GM12878 (cell line): ENCODE measurements around the gene CPT1C. TPM values are rescaled to one million over a fixed set of nuclear protein-coding genes. Genes with fewer than 3 reads are reported as not detected.

ENCODE experiments used
- ATAC-seq: fragments of 200-7000 bp; cut with Tn5 transposase; 3 replicates; pipeline ENCODE4 v1.9.1; 2020; ENCODE audit warnings: mild to moderate bottlenecking, moderate library complexity
- BruUV-seq: library from RNA; stranded (reverse); fragments of 400-500 nt; replicated peaks from 2 replicates; lab custom pipeline; 2021; lab: Mats Ljungman, UMichigan
- CTCF ChIA-PET: fragments of 300-600 bp; sonication (Branson Sonifier 250); formaldehyde crosslinking; extraction: SDS; loops from one replicate; lab custom pipeline; 2021; ENCODE audit warnings: inconsistent platforms; lab: Yijun Ruan, JAX
- POLR2A ChIA-PET: fragments of 350-600 bp; formaldehyde crosslinking; extraction: SDS; loops from one replicate; lab custom pipeline; 2021; ENCODE audit warnings: inconsistent platforms; lab: Charles Lee
- RAD21 ChIA-PET: fragments of 300-600 bp; sonication (Branson Sonifier 250); formaldehyde crosslinking; loops from one replicate; lab custom pipeline; 2023; ENCODE audit warnings: antibody characterized with exemption; ENCODE audit not compliant: unreplicated experiment; lab: Charles Lee
- SMC1A ChIA-PET: fragments of 300-600 bp; sonication (Branson Sonifier 250); formaldehyde crosslinking; loops from one replicate; lab custom pipeline; 2023; ENCODE audit not compliant: unreplicated experiment, uncharacterized antibody; lab: Charles Lee
- DNase-seq: peaks from one replicate; pipeline ENCODE4 v3.0.0-alpha.2; 2011; ENCODE audit warnings: low read depth, low spot score
- FAIRE-seq: peaks from 3 replicates; lab custom pipeline; 2011; peaks lifted over from hg19 to GRCh38; lab: Jason Lieb, UNC
- H2AFZ ChIP-seq: 2 replicates; pipeline ENCODE4 v1.6.0; 2011; ENCODE audit warnings: low read depth, low read length, control low read depth; ENCODE audit not compliant: control insufficient read depth
- H3K27ac ChIP-seq: 2 replicates; pipeline ENCODE4 v1.5.1; 2011; ENCODE audit warnings: control low read depth; ENCODE audit not compliant: control insufficient read depth, insufficient read depth
- H3K27me3 ChIP-seq, 2 experiments: replicated peaks in 1 of 2; 2 replicates each; pipeline versions ENCODE4 v1.6.0 to v1.6.1; 2011; ENCODE audit warnings: low read length in 1 of 2; ENCODE audit not compliant: control insufficient read depth in 2 of 2, insufficient read depth in 2 of 2
- H3K36me3 ChIP-seq, 2 experiments: 2 replicates each; pipeline ENCODE4 v1.5.1; 2011; ENCODE audit warnings: low read length in 1 of 2; ENCODE audit not compliant: control insufficient read depth in 2 of 2, insufficient read depth in 2 of 2
- H3K4me1 ChIP-seq: 2 replicates; pipeline ENCODE4 v1.6.1; 2011; ENCODE audit warnings: mild to moderate bottlenecking, low read length, moderate library complexity, mixed read lengths; ENCODE audit not compliant: control insufficient read depth, insufficient read depth
- H3K4me2 ChIP-seq: 2 replicates; pipeline ENCODE4 v1.6.0; 2011; ENCODE audit warnings: control low read depth; ENCODE audit not compliant: control insufficient read depth, insufficient read depth
- H3K4me3 ChIP-seq: fragments of 200-600 bp; sonication (generic); 2 replicates; pipeline ENCODE4 v1.5.1; 2016
- H3K79me2 ChIP-seq: 2 replicates; pipeline ENCODE4 v1.6.0; 2011; ENCODE audit warnings: low read length; ENCODE audit not compliant: control insufficient read depth, insufficient read depth
- H3K9ac ChIP-seq: 2 replicates; pipeline ENCODE4 v1.8.0; 2011; ENCODE audit warnings: low read length, control low read depth, mixed read lengths; ENCODE audit not compliant: control insufficient read depth, insufficient read depth
- H3K9me3 ChIP-seq: replicated peaks from 3 replicates; pipeline ENCODE4 v1.5.1; 2011; ENCODE audit warnings: mild to moderate bottlenecking, low read length; ENCODE audit not compliant: control insufficient read depth, insufficient read depth
- H4K20me1 ChIP-seq: 2 replicates; pipeline ENCODE4 v1.6.0; 2011; ENCODE audit not compliant: control insufficient read depth, insufficient read depth
- CHD2 ChIP-seq: IDR thresholded peaks from 2 replicates; pipeline ENCODE4 v1.6.1; 2011; ENCODE audit warnings: low read depth, low read length, improper control_type of control experiment, borderline replicate concordance
- DPF2 ChIP-seq: fragments of 450-650 bp; IDR thresholded peaks from 2 replicates; pipeline ENCODE4 v1.6.1; 2017; ENCODE audit warnings: mild to moderate bottlenecking
- E2F8 ChIP-seq: fragments of 450-650 bp; IDR thresholded peaks from 2 replicates; pipeline ENCODE4 v1.6.1; 2018; ENCODE audit warnings: mild to moderate bottlenecking, low read depth, moderate library complexity; ENCODE audit not compliant: partially characterized antibody
- ELK1 ChIP-seq: IDR thresholded peaks from 2 replicates; pipeline ENCODE4 v1.6.1; 2012; ENCODE audit warnings: low read depth, low read length, improper control_type of control experiment
- HDAC6 ChIP-seq: fragments of 200-600 bp; sonication (generic); IDR thresholded peaks from one replicate; pipeline ENCODE4 v1.8.0; 2017; ENCODE audit warnings: antibody characterized with exemption; ENCODE audit not compliant: unreplicated experiment
- IRF3 ChIP-seq: fragments of 450-650 bp; IDR thresholded peaks from 2 replicates; pipeline ENCODE4 v1.6.1; 2014; ENCODE audit warnings: mild to moderate bottlenecking
- LARP7 ChIP-seq: fragments of 450-650 bp; IDR thresholded peaks from 2 replicates; pipeline ENCODE4 v1.6.1; 2017; ENCODE audit warnings: mild to moderate bottlenecking
- NFYB ChIP-seq: IDR thresholded peaks from 2 replicates; pipeline ENCODE4 v1.6.1; 2011; ENCODE audit warnings: low read depth, mild to moderate bottlenecking, low read length, improper control_type of control experiment, moderate library complexity; ENCODE audit not compliant: insufficient read depth
- RBBP5 ChIP-seq: fragments of 200-600 bp; sonication (generic); conservative IDR thresholded peaks from 2 replicates; pipeline ENCODE4 v1.6.1; 2016
- REST ChIP-seq: IDR thresholded peaks from 2 replicates; pipeline ENCODE4 v1.6.1; 2012; ENCODE audit warnings: mild to moderate bottlenecking, low read depth, low read length
- SMC3 ChIP-seq: IDR thresholded peaks from 2 replicates; pipeline ENCODE4 v1.6.1; 2011; ENCODE audit warnings: low read length, improper control_type of control experiment, borderline replicate concordance
- TCF12 ChIP-seq: IDR thresholded peaks from 2 replicates; pipeline ENCODE4 v1.6.1; 2011; ENCODE audit warnings: low read depth, mild to moderate bottlenecking, low read length
- WGBS: methylation state at CpG from one replicate; pipeline ENCODE4 v1.1.6; 2016; ENCODE audit warnings: low lambda C conversion rate; ENCODE audit not compliant: insufficient replicate concordance, insufficient coverage; ENCODE audit errors: missing lambda C conversion rate; 5-methylcytosine and 5-hydroxymethylcytosine counted together
- in situ Hi-C: fragments of 300-500 bp; cut with MboI; formaldehyde crosslinking; loops from 9 replicates; pipeline ENCODE4 v1.14.3; 2018; ENCODE audit warnings: mixed read lengths
- intact Hi-C: fragments of 100-400 bp; cut with micrococcal nuclease; formaldehyde crosslinking; loops from one replicate; pipeline ENCODE4 v1.14.2; 2022; ENCODE audit not compliant: unreplicated experiment
- polyA plus RNA-seq, 11 experiments: library from polyadenylated mRNA; depleted of rRNA in 4 of 11; unstranded in 6 of 11; stranded (reverse) in 5 of 11; fragments of >200 nt; fragmentation: Nextera tagmentation in 4 of 11; fragmentation: Illumina TruSeq in 1 of 11; extraction: Ambion mirVana in 4 of 11; extraction: Trizol in 1 of 11; gene quantifications; 1 replicate in 1 of 11; 2 replicates in 10 of 11; pipeline versions ENCODE4 v1.2.1 to v1.2.3, GENCODE V29; 2011 to 2016; ENCODE audit warnings: inconsistent platforms in 2 of 11, missing spikeins in 2 of 11, low read depth in 1 of 11
- total RNA-seq, 4 experiments: library from RNA; depleted of rRNA in 3 of 4; stranded (reverse); fragments of >200 nt in 3 of 4; fragmentation: Illumina TruSeq in 1 of 4; extraction: Trizol in 1 of 4; gene quantifications; 2 replicates each; pipeline versions ENCODE4 v1.2.1 to v1.2.3, GENCODE V29; 2013 to 2021

CPT1C gene
- total and polyA plus RNA-seq, 10 of the 15 experiments (the other 5 are each of a cell fraction or from before 2014, with no cell fraction given): 0.04 to 0.56 (median 0.21) TPM; not detected in 3

- RAD21 ChIA-PET: interaction anchor here (0.7 to 5.1 kb wide), 9 partner anchors 22 to 649 kb away, joined by 3 to 131 read pairs (median 3); partner anchors contain the start of genes AP2A1, BCL2L12, GYS1 and IRF3
- CTCF ChIA-PET: interaction anchor here (0.6 to 5.1 kb wide), 7 partner anchors 23 to 95 kb away, joined by 3 to 130 read pairs (median 9); partner anchors contain the start of genes BCL2L12, IRF3, NOSIP and PRMT1
- Histone ChIP-seq H3K4me2 (peak within 1 kb of the TSS; percentile 90), H3K27me3 (no peaks in the 10 kb centered on the region), H3K4me1 (peaks cover 18% of the 10 kb centered on the region), H4K20me1 (no peaks in the 10 kb centered on the region), H3K36me3 (peaks cover 0 to 5% of the 10 kb centered on the region in 2 experiments; a peak in 3 of 4 replicates), H3K79me2 (peaks cover 36% of the 10 kb centered on the region), H3K9me3 (no peaks in the 10 kb centered on the region), H3K4me3 (peak within 1 kb of the TSS; percentile 86), H3K27ac (peak within 1 kb of the TSS; percentile 98), H2AFZ (peak within 1 kb of the TSS; percentile 57), H3K9ac (peak within 1 kb of the TSS; percentile 98)
- under 1% methylated on average over 66 of the region's 87 CpGs for WGBS
- SMC1A ChIA-PET: interaction anchor here (0.8 to 1.5 kb wide), 3 partner anchors 34 to 72 kb away, joined by 3 to 7 read pairs (median 5); partner anchors contain the start of genes NOSIP and PRRG2
- in situ Hi-C loops: no loop called here
- POLR2A ChIA-PET: interaction anchor here (0.8 to 6.5 kb wide), 11 partner anchors 13 to 287 kb away, joined by 3 to 200 read pairs (median 6); partner anchors contain the start of genes AP2A1, ATF5, BCL2L12 and IRF3
- intact Hi-C loops: loop anchor here (2.0 to 5.0 kb wide), 3 partner anchors 23 to 145 kb away; partner anchors contain the start of genes BCL2L12, IRF3, PRR12 and RPS11
- BruUV-seq: no TSS peak
- FAIRE-seq (peak; percentile 100), DNase-seq (peak; percentile 97), ATAC-seq (peak; percentile 76)
- TF ChIP-seq HDAC6: no peak
- TF ChIP-seq RBBP5: no peak
- TF ChIP-seq REST: no peak
- TF ChIP-seq DPF2: no peak
- TF ChIP-seq SMC3: no peak
- TF ChIP-seq IRF3: no peak; the same call in 1 of the 2 replicates
- no peak for TF ChIP-seq NFYB
- TF ChIP-seq TCF12: no peak
- TF ChIP-seq CHD2: peak; percentile 96
- peak; percentile 81; the same call in 1 of the 2 replicates for TF ChIP-seq ELK1
- TF ChIP-seq E2F8: peak; percentile 67
- TF ChIP-seq LARP7: 0 out of 2 replicates have a peak, but pooled peaks have one; percentile 18
These were observed 49.0 kb upstream of the CPT1C start, which contains the start of gene SCAF1 for GRCh38 chr19:49641688-49642491. SCAF1 (plus strand) TSS chr19:49642209; CDS start chr19:49645027, 2,818 bp downstream.
